Parathyroid adenoma (tissue), 2 donors: ENCODE results near the gene PRKAR1B.

Source experiments
- H2AFZ ChIP-seq: fragments of 300-600 bp; sonication (generic); one replicate; pipeline ENCODE4 v1.7.0; 2017; ENCODE audit warnings: antibody characterized with exemption, mild to moderate bottlenecking
- H3K27ac ChIP-seq: fragments of 300-600 bp; sonication (generic); one replicate; pipeline ENCODE4 v1.7.0; 2017
- H3K27me3 ChIP-seq: fragments of 300-600 bp; sonication (generic); one replicate; pipeline ENCODE4 v1.7.0; 2017; ENCODE audit warnings: low read length; ENCODE audit not compliant: control insufficient read depth, insufficient read depth
- H3K36me3 ChIP-seq: fragments of 300-600 bp; sonication (generic); one replicate; pipeline ENCODE4 v1.7.0; 2017; ENCODE audit warnings: low read length; ENCODE audit not compliant: control insufficient read depth, insufficient read depth
- H3K4me1 ChIP-seq: fragments of 300-600 bp; sonication (generic); one replicate; pipeline ENCODE4 v1.7.0; 2017; ENCODE audit warnings: control low read depth
- H3K4me2 ChIP-seq: fragments of 300-600 bp; sonication (generic); one replicate; pipeline ENCODE4 v1.7.0; 2017; ENCODE audit warnings: low read length
- H3K4me3 ChIP-seq: fragments of 300-600 bp; sonication (generic); one replicate; pipeline ENCODE4 v1.7.0; 2017; ENCODE audit warnings: low read depth, low read length
- H3K79me2 ChIP-seq: fragments of 300-600 bp; sonication (generic); one replicate; pipeline ENCODE4 v1.7.0; 2017; ENCODE audit warnings: control low read depth
- H3K9ac ChIP-seq: fragments of 300-600 bp; sonication (generic); one replicate; pipeline ENCODE4 v1.7.0; 2017; ENCODE audit warnings: mild to moderate bottlenecking
- H3K9me3 ChIP-seq: fragments of 300-600 bp; sonication (generic); one replicate; pipeline ENCODE4 v1.7.0; 2017; ENCODE audit warnings: low read length; ENCODE audit not compliant: control insufficient read depth
- CTCF ChIP-seq: fragments of 300-600 bp; sonication (generic); IDR thresholded peaks from one replicate; pipeline ENCODE4 v1.7.0; 2017; ENCODE audit warnings: antibody characterized with exemption, mild to moderate bottlenecking
- donor health status: primary hyperparathyroidism.

The PRKAR1B gene

GRCh38 chr7:516606-517456, 210.2 kb downstream of the PRKAR1B start:
- TF ChIP-seq CTCF, result no peak
- Histone ChIP-seq H3K79me2 (no peaks in the 10 kb centered on the region), H3K9me3 (no peaks in the 10 kb centered on the region), H3K4me2 (peak overlapping the region; percentile 80), H3K4me3 (peak overlapping the region; percentile 40), H3K36me3 (no peaks in the 10 kb centered on the region), H2AFZ (peak overlapping the region; percentile 46), H3K4me1 (peaks cover 5% of the 10 kb centered on the region), H3K27me3 (no peaks in the 10 kb centered on the region), H3K9ac (no peak overlapping the region), H3K27ac (no peak overlapping the region)

- Histone ChIP-seq H3K36me3 (no peaks in the 10 kb centered on the region), H3K79me2 (no peaks in the 10 kb centered on the region), H3K4me3 (no peak overlapping the region), H3K9ac (no peak overlapping the region), H3K27me3 (no peaks in the 10 kb centered on the region), H3K4me1 (peaks cover under 1% of the 10 kb centered on the region), H3K4me2 (no peak overlapping the region), H3K27ac (no peak overlapping the region), H3K9me3 (no peaks in the 10 kb centered on the region), H2AFZ (no peak overlapping the region)
- TF ChIP-seq CTCF, result no peak
Measured at GRCh38 chr7:516216-516605, 210.9 kb downstream of the PRKAR1B start.

GRCh38 chr7:515628-516027, 211.5 kb downstream of the PRKAR1B start:
- no peak overlapping the region for H3K4me2 ChIP-seq
- no peaks in the 10 kb centered on the region for H3K4me1 ChIP-seq
- H3K27me3 ChIP-seq, result no peaks in the 10 kb centered on the region
- no peaks in the 10 kb centered on the region for H3K9me3 ChIP-seq
- no peaks in the 10 kb centered on the region for H3K79me2 ChIP-seq
- TF ChIP-seq CTCF, result no peak
- no peaks in the 10 kb centered on the region for H3K36me3 ChIP-seq
- no peak overlapping the region for H3K9ac ChIP-seq
- H3K27ac ChIP-seq, result no peak overlapping the region
- no peak overlapping the region for H3K4me3 ChIP-seq
- H2AFZ ChIP-seq, result no peak overlapping the region

GRCh38 chr7:514651-515598, 212.2 kb downstream of the PRKAR1B start:
- Histone ChIP-seq H3K4me2 (no peak overlapping the region), H3K79me2 (no peaks in the 10 kb centered on the region), H3K27ac (no peak overlapping the region), H3K9ac (no peak overlapping the region), H3K4me1 (no peaks in the 10 kb centered on the region), H2AFZ (no peak overlapping the region), H3K27me3 (no peaks in the 10 kb centered on the region), H3K36me3 (no peaks in the 10 kb centered on the region), H3K4me3 (no peak overlapping the region), H3K9me3 (no peaks in the 10 kb centered on the region)
- no peak for TF ChIP-seq CTCF
